Frontal cortex (tissue), 4 donors: ENCODE measurements around the gene OPRL1. TPM values are rescaled to one million over a fixed set of nuclear protein-coding genes. Genes with fewer than 3 reads are reported as not detected.
"Not testable (repeated sequence)": the region's sequence is repeated elsewhere in the genome, so short reads cannot be mapped to it uniquely, and the experiment has no call there.

Experiments used
- DNase-seq, 2 donors: peaks; one replicate each; pipeline ENCODE4 v3.0.0; 2012; ENCODE audit warnings: low spot score in 2 of 2
- FAIRE-seq: peaks from 2 replicates; lab custom pipeline; 2012; peaks lifted over from hg19 to GRCh38; lab: Jason Lieb, UNC
- total RNA-seq: library from RNA; depleted of rRNA; stranded (reverse); fragments of >200 nt; gene quantifications from one replicate; pipeline ENCODE4 v1.2.3, GENCODE V29; 2014
- donor health status: control.
- donor health status: control.
- donor health status: control.

Gene OPRL1
- total RNA-seq, 1 donor from 2014 or later, result 13.5 TPM

- no peak for FAIRE-seq
Measured at GRCh38 chr20:64110411-64111068, 30.7 kb downstream of the OPRL1 start.

GRCh38 chr20:64111841-64112641 is 32.2 kb downstream of the OPRL1 start:
- no peak for DNase-seq
- FAIRE-seq, result no peak

More at GRCh38 chr20:64110411-64111068, 30.7 kb downstream of the OPRL1 start:
- DNase-seq, result no peak

- no peak for DNase-seq
- FAIRE-seq, result no peak
Measured at GRCh38 chr20:64112691-64113443, 33.0 kb downstream of the OPRL1 start.

- no peak for DNase-seq
- no peak for FAIRE-seq
Measured at GRCh38 chr20:64113444-64113775, 33.5 kb downstream of the OPRL1 start.

GRCh38 chr20:64113796-64114355 is 34.0 kb downstream of the OPRL1 start:
- FAIRE-seq (no peak), DNase-seq (no peak)

- DNase-seq (no peak), FAIRE-seq (no peak)
Measured at GRCh38 chr20:64114356-64114971, 34.6 kb downstream of the OPRL1 start.

- FAIRE-seq (no peak), DNase-seq (peak in 1 of 2 donors; percentile 19)
Measured at GRCh38 chr20:64115171-64115911, 35.5 kb downstream of the OPRL1 start.

GRCh38 chr20:64116016-64116415 is 36.1 kb downstream of the OPRL1 start:
- DNase-seq (peak in 1 of 2 donors; percentile 8), FAIRE-seq (no peak)

- no peak for DNase-seq
Measured at GRCh38 chr20:64116541-64117431, 36.9 kb downstream of the OPRL1 start.

GRCh38 chr20:64117432-64117777 is 37.5 kb downstream of the OPRL1 start:
- FAIRE-seq, DNase-seq: not testable (repeated sequence)

More at GRCh38 chr20:64116541-64117431, 36.9 kb downstream of the OPRL1 start:
- FAIRE-seq, result no peak

GRCh38 chr20:64119301-64119680 is 39.4 kb downstream of the OPRL1 start:
- FAIRE-seq (no peak), DNase-seq (no peak)

GRCh38 chr20:64119681-64120341 is 39.9 kb downstream of the OPRL1 start:
- DNase-seq (no peak), FAIRE-seq (no peak)

- FAIRE-seq, result no peak
- no peak for DNase-seq
Measured at GRCh38 chr20:64121586-64121985, 41.7 kb downstream of the OPRL1 start.

GRCh38 chr20:64122927-64123326 is 43.0 kb downstream of the OPRL1 start:
- not testable (repeated sequence) for DNase-seq, FAIRE-seq

- FAIRE-seq, DNase-seq: not testable (repeated sequence)
Measured at GRCh38 chr20:64123517-64123916, 43.6 kb downstream of the OPRL1 start.

GRCh38 chr20:64129146-64129782 is 49.4 kb downstream of the OPRL1 start:
- FAIRE-seq (no peak), DNase-seq (no peak)

- FAIRE-seq, result no peak
Measured at GRCh38 chr20:64130271-64130670, 50.4 kb downstream of the OPRL1 start.

More at GRCh38 chr20:64130271-64130670, 50.4 kb downstream of the OPRL1 start:
- no peak for DNase-seq
